GM21717 (cell line): ENCODE results near the gene KAZN.

Source experiments
- ATAC-seq: cut with Tn5 transposase; IDR thresholded peaks from one replicate; pipeline ENCODE4 v1.9.1; 2021; ENCODE audit warnings: mild to moderate bottlenecking, moderate library complexity; ENCODE audit not compliant: unreplicated experiment

Gene KAZN

GRCh38 chr1:15158506-15159165, 560.2 kb downstream of the KAZN start:
- ATAC-seq: no peak

- ATAC-seq: no peak
Observed at GRCh38 chr1:15159166-15159555, 560.7 kb downstream of the KAZN start.

GRCh38 chr1:15160626-15161025, 562.1 kb downstream of the KAZN start:
- ATAC-seq: no peak

GRCh38 chr1:15167386-15167785, 568.9 kb downstream of the KAZN start:
- no peak for ATAC-seq
